ENCODE data around the gene DGCR6.
A peak's percentile ranks its signal among the peaks of the same experiment; 100 is the strongest.
"Not testable (repeated sequence)": the region's sequence is repeated elsewhere in the genome, so short reads cannot be mapped to it uniquely, and the experiment has no call there.

The DGCR6 gene

DNA sequence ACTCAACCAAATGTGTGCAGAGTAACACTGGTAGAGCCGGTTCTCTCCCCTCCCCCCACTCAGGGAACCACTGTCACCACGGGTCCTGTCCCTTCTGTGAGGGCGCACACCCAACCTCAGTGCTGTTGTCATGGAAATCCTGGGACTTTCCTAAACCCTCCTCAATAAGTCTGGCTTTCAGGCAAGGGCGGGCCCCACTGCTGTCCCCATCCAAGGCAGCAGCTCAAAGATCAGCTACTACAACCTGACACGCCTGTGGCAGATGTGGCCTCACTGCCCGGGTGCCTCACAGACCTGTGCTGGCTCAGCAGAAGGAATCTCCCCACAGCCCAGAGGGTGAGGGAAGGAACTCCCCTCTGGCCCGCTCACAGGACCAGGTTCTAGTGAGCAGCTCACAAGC lies 27.8 kb downstream of the DGCR6 start:
- no peak for ATAC-seq (ENCODE audit: low read depth)
- H3K36me3 ChIP-seq (ENCODE audit: low read depth), result no peaks in the 10 kb centered on the region
- TF ChIP-seq, protein P1, sequence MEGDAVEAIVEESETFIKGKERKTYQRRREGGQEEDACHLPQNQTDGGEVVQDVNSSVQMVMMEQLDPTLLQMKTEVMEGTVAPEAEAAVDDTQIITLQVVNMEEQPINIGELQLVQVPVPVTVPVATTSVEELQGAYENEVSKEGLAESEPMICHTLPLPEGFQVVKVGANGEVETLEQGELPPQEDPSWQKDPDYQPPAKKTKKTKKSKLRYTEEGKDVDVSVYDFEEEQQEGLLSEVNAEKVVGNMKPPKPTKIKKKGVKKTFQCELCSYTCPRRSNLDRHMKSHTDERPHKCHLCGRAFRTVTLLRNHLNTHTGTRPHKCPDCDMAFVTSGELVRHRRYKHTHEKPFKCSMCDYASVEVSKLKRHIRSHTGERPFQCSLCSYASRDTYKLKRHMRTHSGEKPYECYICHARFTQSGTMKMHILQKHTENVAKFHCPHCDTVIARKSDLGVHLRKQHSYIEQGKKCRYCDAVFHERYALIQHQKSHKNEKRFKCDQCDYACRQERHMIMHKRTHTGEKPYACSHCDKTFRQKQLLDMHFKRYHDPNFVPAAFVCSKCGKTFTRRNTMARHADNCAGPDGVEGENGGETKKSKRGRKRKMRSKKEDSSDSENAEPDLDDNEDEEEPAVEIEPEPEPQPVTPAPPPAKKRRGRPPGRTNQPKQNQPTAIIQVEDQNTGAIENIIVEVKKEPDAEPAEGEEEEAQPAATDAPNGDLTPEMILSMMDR (IDR thresholded peaks at IDR 0.05; ENCODE audit: poor library complexity, severe bottlenecking), result no peak

DNA sequence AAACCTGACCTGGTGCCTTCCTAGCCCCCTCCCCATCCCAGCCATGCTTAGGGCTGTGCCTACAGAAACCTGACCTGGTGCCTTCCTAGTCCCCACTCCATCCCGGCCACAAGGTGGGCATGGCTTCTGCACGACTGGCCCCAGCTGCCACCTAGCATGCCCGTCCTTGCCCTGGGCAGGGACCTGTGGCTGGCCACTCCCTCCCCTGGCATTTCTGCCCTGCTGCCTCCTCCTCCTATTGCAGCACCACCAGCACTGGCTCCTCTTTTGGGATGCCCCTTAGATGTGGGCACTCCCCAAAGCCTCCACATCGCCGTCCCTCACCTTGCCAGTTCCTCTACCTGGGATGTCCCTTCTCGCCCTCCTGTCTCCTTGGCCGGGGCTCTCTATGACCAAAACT lies 28.6 kb downstream of the DGCR6 start:
- not testable (repeated sequence) for H3K27ac ChIP-seq (ENCODE audit: poor library complexity, severe bottlenecking); H3K9me3 ChIP-seq (ENCODE audit: severe bottlenecking); DNase-seq (ENCODE audit: low spot score); H3K36me3 ChIP-seq (ENCODE audit: low read depth); ATAC-seq (ENCODE audit: low read depth); H3K27me3 ChIP-seq (ENCODE audit: insufficient read depth, poor library complexity, severe bottlenecking); H3K4me1 ChIP-seq (ENCODE audit: insufficient read depth, poor library complexity, severe bottlenecking); H3K4me3 ChIP-seq (ENCODE audit: severe bottlenecking)

More for the DNA sequence above, 27.8 kb downstream of the DGCR6 start:
- Histone ChIP-seq H3K4me3 (ENCODE audit: severe bottlenecking) (no peak overlapping the region), H3K9me3 (ENCODE audit: severe bottlenecking) (no peaks in the 10 kb centered on the region), H3K4me1 (ENCODE audit: insufficient read depth, poor library complexity, severe bottlenecking) (no peaks in the 10 kb centered on the region), H3K27ac (ENCODE audit: poor library complexity, severe bottlenecking) (no peak overlapping the region), H3K27me3 (ENCODE audit: insufficient read depth, poor library complexity, severe bottlenecking) (no peaks in the 10 kb centered on the region)
- no peak for DNase-seq (ENCODE audit: low spot score)

DNA sequence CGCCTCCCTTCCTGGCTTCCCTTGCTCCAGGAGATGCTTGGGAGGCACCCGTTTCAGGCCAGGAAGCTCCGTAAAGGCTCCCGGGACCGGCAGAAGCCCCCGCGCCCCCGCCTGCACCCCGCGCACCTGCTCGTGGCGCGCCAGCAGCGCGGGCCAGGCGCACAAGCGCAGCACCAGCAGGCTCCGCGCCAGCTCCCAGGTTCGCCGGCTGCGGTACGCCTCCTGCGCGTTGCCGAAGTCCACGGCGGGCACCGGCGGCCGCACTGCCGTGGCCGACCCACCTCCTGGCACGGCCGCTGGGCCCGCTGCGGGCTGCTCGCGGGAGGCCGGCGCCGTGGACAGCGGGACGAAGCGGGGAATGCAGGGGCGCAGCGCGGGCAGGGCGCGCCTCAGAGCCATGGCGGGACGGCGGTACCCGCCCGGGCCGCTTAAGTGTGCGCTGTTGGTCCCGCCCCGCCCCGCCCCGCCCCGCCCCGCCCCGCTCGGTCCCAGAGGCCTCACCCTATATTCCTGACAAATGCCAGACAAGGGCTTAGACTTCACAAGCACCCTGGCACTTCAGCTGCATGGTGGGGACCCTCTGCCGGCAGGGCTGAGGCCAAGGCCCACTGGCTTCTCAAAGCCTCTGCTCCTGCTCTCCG lies 29.9 kb downstream of the DGCR6 start, which contains the start of gene PRODH:
TSS of gene PRODH (minus strand) at position 405 of the 641 bp plus-strand sequence. CDS start at position 399, 6 bp downstream.
- TF ChIP-seq, protein P1 (IDR thresholded peaks at IDR 0.05; ENCODE audit: poor library complexity, severe bottlenecking), result no peak
- Histone ChIP-seq H3K9me3 (ENCODE audit: severe bottlenecking) (no peaks in the 10 kb centered on the region), H3K4me1 (ENCODE audit: insufficient read depth, poor library complexity, severe bottlenecking) (no peaks in the 10 kb centered on the region), H3K27me3 (ENCODE audit: insufficient read depth, poor library complexity, severe bottlenecking) (no peaks in the 10 kb centered on the region), H3K4me3 (ENCODE audit: severe bottlenecking) (no peak within 1 kb of the TSS), H3K36me3 (ENCODE audit: low read depth) (no peaks in the 10 kb centered on the region), H3K27ac (ENCODE audit: poor library complexity, severe bottlenecking) (no peak within 1 kb of the TSS)
- DNase-seq (ENCODE audit: low spot score) (no peak), ATAC-seq (ENCODE audit: low read depth) (peak; percentile 75)

DNA sequence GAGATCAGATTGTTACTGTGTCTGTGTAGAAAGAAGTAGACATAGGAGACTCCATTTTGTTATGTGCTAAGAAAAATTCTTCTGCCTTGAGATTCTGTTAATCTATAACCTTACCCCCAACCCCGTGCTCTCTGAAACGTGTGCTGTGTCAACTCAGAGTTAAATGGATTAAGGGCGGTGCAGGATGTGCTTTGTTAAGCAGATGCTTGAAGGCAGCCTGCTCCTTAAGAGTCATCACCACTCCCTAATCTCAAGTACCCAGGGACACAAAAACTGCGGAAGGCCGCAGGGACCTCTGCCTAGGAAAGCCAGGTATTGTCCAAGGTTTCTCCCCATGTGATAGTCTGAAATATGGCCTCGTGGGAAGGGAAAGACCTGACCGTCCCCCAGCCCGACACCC lies 32.6 kb downstream of the DGCR6 start:
- not testable (repeated sequence) for DNase-seq (ENCODE audit: low spot score); H3K27me3 ChIP-seq (ENCODE audit: insufficient read depth, poor library complexity, severe bottlenecking); H3K9me3 ChIP-seq (ENCODE audit: severe bottlenecking); ATAC-seq (ENCODE audit: low read depth); H3K27ac ChIP-seq (ENCODE audit: poor library complexity, severe bottlenecking); H3K4me1 ChIP-seq (ENCODE audit: insufficient read depth, poor library complexity, severe bottlenecking); H3K36me3 ChIP-seq (ENCODE audit: low read depth); H3K4me3 ChIP-seq (ENCODE audit: severe bottlenecking)

DNA sequence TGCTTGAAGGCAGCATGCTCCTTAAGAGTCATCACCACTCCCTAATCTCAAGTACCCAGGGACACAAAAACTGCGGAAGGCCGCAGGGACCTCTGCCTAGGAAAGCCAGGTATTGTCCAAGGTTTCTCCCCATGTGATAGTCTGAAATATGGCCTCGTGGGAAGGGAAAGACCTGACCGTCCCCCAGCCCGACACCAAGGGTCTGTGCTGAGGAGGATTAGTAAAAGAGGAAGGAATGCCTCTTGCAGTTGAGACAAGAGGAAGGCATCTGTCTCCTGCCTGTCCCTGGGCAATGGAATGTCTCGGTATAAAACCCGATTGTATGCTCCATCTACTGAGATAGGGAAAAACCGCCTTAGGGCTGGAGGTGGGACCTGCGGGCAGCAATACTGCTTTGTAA lies 41.0 kb downstream of the DGCR6 start:
- not testable (repeated sequence) for H3K27ac ChIP-seq (ENCODE audit: poor library complexity, severe bottlenecking); DNase-seq (ENCODE audit: low spot score); H3K27me3 ChIP-seq (ENCODE audit: insufficient read depth, poor library complexity, severe bottlenecking); H3K36me3 ChIP-seq (ENCODE audit: low read depth); H3K4me1 ChIP-seq (ENCODE audit: insufficient read depth, poor library complexity, severe bottlenecking); ATAC-seq (ENCODE audit: low read depth); H3K4me3 ChIP-seq (ENCODE audit: severe bottlenecking); H3K9me3 ChIP-seq (ENCODE audit: severe bottlenecking)

DNA sequence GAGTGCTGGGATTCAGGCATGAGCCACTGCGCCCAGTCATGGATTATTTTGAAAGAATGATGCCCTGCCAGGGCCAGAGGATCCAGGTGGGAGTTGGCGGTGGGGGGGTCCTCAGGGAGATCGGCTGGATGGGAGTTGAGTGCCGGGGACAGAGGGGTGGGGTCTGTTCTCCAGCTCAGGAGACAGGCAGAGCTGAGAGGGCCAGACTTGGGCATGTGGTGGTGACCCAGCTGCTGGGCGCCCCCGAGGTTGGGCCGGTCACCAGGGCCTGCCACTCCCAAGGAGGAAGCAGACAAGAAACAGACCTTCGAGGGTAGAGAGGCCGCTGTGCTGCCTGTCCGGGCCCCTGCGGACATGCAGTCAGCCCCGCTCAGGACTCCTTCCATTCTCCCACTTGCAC lies 41.8 kb downstream of the DGCR6 start:
- Histone ChIP-seq H3K27me3 (ENCODE audit: insufficient read depth, poor library complexity, severe bottlenecking) (no peaks in the 10 kb centered on the region), H3K36me3 (ENCODE audit: low read depth) (no peaks in the 10 kb centered on the region), H3K27ac (ENCODE audit: poor library complexity, severe bottlenecking) (no peak overlapping the region), H3K4me3 (ENCODE audit: severe bottlenecking) (no peak overlapping the region), H3K9me3 (ENCODE audit: severe bottlenecking) (no peaks in the 10 kb centered on the region), H3K4me1 (ENCODE audit: insufficient read depth, poor library complexity, severe bottlenecking) (no peaks in the 10 kb centered on the region)
- DNase-seq (ENCODE audit: low spot score) (peak; percentile 34), ATAC-seq (ENCODE audit: low read depth) (no peak)
- TF ChIP-seq, protein P1 (IDR thresholded peaks at IDR 0.05; ENCODE audit: poor library complexity, severe bottlenecking), result no peak

All from RWPE2 (cell line).